A549 (cell line): Measurements from ENCODE around the gene PREX1.

Source experiments
- CEBPB ChIP-seq, 2 experiments: fragments of >200 bp in 1 of 2; sonication (Bioruptor Twin) in 1 of 2; formaldehyde crosslinking in 1 of 2; IDR thresholded peaks; 2 replicates each; pipeline ENCODE4 v1.6.1; 2012 to 2016
- CTCF ChIP-seq: fragments of >200 bp; sonication (Bioruptor Twin); formaldehyde crosslinking; IDR thresholded peaks from 3 replicates; pipeline ENCODE4 v1.5.1; 2016
- HOXA7 ChIP-seq: fragments of 250-450 bp; sonication (Bioruptor Pico); IDR thresholded peaks from 2 replicates; pipeline ENCODE4 v1.5.0; 2020; ENCODE audit warnings: mild to moderate bottlenecking, moderate library complexity
- MAFK ChIP-seq: fragments of 450-650 bp; IDR thresholded peaks from 2 replicates; pipeline ENCODE4 v1.6.1; 2014; ENCODE audit not compliant: partially characterized antibody
- POLR2A ChIP-seq: IDR thresholded peaks from 2 replicates; pipeline ENCODE4 v1.6.1; 2012; ENCODE audit warnings: mild to moderate bottlenecking, low read length
- POLR2AphosphoS2 ChIP-seq: conservative IDR thresholded peaks from 2 replicates; pipeline ENCODE4 v1.6.1; 2012; ENCODE audit warnings: low read length, improper control_type of control experiment, inconsistent platforms
- RAD21 ChIP-seq, 2 experiments: fragments of >200 bp in 1 of 2; sonication (Bioruptor Twin) in 1 of 2; formaldehyde crosslinking in 1 of 2; IDR thresholded peaks in 1 of 2; conservative IDR thresholded peaks in 1 of 2; 2 replicates in 1 of 2; 3 replicates in 1 of 2; pipeline ENCODE4 v1.6.1; 2012 to 2018; ENCODE audit warnings: inconsistent platforms in 1 of 2
- REST ChIP-seq: fragments of 200-600 bp; sonication (generic); IDR thresholded peaks from 2 replicates; pipeline ENCODE4 v1.6.1; 2016; ENCODE audit warnings: antibody characterized with exemption, mild to moderate bottlenecking, moderate library complexity
- SREBF2 ChIP-seq: fragments of 450-650 bp; IDR thresholded peaks from 2 replicates; pipeline ENCODE4 v1.6.1; 2014; ENCODE audit warnings: mild to moderate bottlenecking, moderate library complexity
- TP53 ChIP-seq: fragments of 250-450 bp; sonication (Bioruptor Pico); IDR thresholded peaks from 2 replicates; pipeline ENCODE4 v1.5.0; 2021; ENCODE audit warnings: mild to moderate bottlenecking, moderate library complexity

GRCh38 chr20:48799328-48800105 lies 28.3 kb downstream of the PREX1 start:
- TF ChIP-seq CEBPB (IDR thresholded peaks at IDR 0.05) = no peak
- TF ChIP-seq CTCF = no peak
- TF ChIP-seq REST = no peak
- no peak for TF ChIP-seq POLR2A
- TF ChIP-seq SREBF2 = no peak
- TF ChIP-seq TP53 (CRISPR knock-in tag) = no peak
- TF ChIP-seq MAFK = no peak
- TF ChIP-seq POLR2AphosphoS2 = no peak
- no peak for TF ChIP-seq RAD21 (conservative IDR thresholded peaks at IDR 0.05 in 1 of 2, IDR thresholded peaks at IDR 0.05 in 1 of 2)
- no peak for TF ChIP-seq HOXA7 (CRISPR knock-in tag)
